ENCODE measurements around the gene CD244.

GRCh38 chr1:160780398-160780755, 82.3 kb downstream of the CD244 start:
- no peak for TF ChIP-seq EZH2 (IDR thresholded peaks at IDR 0.05; ENCODE audit: borderline replicate concordance, insufficient read depth, low read length, poor library complexity, severe bottlenecking)
- no peak for TF ChIP-seq MXI1 (conservative IDR thresholded peaks at IDR 0.05; ENCODE audit: poor library complexity, severe bottlenecking)
- TF ChIP-seq CTCF (IDR thresholded peaks at IDR 0.05; ENCODE audit: poor library complexity, severe bottlenecking) = no peak
- TF ChIP-seq SMC3 (conservative IDR thresholded peaks at IDR 0.05; ENCODE audit: poor library complexity) = no peak
- no peak for TF ChIP-seq POLR2AphosphoS5 (IDR thresholded peaks at IDR 0.05)
- no peak for TF ChIP-seq EP300 (conservative IDR thresholded peaks at IDR 0.05; ENCODE audit: poor library complexity, severe bottlenecking)
- TF ChIP-seq REST (IDR thresholded peaks at IDR 0.05; ENCODE audit: borderline replicate concordance) = no peak
- TF ChIP-seq RAD21 (conservative IDR thresholded peaks at IDR 0.05) = no peak

All from neural cell (in vitro differentiated cells).